ENCODE data around the gene RHBDL1.

DNA sequence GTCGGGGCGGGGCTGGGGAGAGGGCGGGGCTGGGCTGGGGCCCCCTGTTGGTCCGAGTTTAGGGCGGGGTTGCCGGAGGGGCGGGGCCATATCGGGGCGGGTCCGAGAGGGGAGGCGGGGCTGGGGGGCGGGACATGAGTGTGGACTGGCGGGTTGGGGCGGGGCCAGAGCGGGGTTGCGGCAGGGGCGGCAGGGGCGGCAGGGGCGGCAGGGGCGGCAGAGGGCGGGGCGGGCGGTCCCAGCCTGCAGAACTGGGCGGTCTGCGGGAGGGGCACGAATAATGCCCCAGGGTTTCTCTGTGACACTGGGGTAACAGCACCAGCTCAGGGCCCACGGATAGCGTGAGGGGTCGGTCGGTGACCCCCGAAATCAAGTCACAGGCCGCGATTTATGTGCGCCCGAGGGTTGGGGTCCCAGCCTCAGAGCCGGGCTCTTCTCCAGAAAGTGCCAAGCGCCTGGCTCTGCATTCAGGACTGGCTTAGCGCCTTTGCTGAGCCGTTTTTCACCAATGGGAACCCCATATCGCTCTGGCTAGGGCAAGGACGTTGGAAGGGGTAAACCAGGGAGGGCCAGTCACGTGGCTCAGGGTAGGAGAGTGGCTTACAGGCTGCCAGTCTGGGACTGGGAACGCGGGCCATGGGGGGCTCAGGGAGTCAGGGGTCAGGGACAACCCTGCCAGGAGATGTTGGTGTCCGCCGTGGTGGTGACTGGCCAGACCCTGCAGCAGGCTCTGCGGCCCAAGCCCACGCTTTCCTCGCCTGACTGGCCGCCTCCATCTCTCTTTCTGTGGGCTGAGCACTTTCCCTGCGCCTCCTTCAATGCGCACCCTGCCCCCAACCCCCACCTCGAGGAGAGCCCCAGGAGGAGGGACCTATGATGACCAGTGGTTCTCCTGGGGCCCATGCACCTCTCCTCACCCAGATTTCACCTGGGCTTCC is 38.1 kb upstream of the RHBDL1 start:
- TF ChIP-seq, protein P1, sequence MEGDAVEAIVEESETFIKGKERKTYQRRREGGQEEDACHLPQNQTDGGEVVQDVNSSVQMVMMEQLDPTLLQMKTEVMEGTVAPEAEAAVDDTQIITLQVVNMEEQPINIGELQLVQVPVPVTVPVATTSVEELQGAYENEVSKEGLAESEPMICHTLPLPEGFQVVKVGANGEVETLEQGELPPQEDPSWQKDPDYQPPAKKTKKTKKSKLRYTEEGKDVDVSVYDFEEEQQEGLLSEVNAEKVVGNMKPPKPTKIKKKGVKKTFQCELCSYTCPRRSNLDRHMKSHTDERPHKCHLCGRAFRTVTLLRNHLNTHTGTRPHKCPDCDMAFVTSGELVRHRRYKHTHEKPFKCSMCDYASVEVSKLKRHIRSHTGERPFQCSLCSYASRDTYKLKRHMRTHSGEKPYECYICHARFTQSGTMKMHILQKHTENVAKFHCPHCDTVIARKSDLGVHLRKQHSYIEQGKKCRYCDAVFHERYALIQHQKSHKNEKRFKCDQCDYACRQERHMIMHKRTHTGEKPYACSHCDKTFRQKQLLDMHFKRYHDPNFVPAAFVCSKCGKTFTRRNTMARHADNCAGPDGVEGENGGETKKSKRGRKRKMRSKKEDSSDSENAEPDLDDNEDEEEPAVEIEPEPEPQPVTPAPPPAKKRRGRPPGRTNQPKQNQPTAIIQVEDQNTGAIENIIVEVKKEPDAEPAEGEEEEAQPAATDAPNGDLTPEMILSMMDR (IDR thresholded peaks at IDR 0.05) = no peak
- no peak for TF ChIP-seq POLR2A (IDR thresholded peaks at IDR 0.05)

Data from uterus (tissue), 2 donors.